Stimulated activated CD8-positive, alpha-beta memory T cell treated with anti-CD3 and anti-CD28 coated beads, Interleukin-12 subunit alpha, Interleukin-12 subunit beta, amount 100 ng/mL, for 24 hours (primary cell): ENCODE data around the gene PPIF.
"Not testable (repeated sequence)": the region's sequence is repeated elsewhere in the genome, so short reads cannot be mapped to it uniquely, and the experiment has no call there.

ENCODE experiments used
- DNase-seq: peaks from one replicate; pipeline ENCODE4 v3.0.0-alpha.2; 2020; ENCODE audit errors: extremely low read depth

The PPIF gene

GRCh38 chr10:79331709-79332108 lies 15.6 kb upstream of the PPIF start:
- peak; percentile 73 for DNase-seq

- DNase-seq, result not testable (repeated sequence)
Observed at GRCh38 chr10:79332610-79333315, 14.5 kb upstream of the PPIF start.

DNA sequence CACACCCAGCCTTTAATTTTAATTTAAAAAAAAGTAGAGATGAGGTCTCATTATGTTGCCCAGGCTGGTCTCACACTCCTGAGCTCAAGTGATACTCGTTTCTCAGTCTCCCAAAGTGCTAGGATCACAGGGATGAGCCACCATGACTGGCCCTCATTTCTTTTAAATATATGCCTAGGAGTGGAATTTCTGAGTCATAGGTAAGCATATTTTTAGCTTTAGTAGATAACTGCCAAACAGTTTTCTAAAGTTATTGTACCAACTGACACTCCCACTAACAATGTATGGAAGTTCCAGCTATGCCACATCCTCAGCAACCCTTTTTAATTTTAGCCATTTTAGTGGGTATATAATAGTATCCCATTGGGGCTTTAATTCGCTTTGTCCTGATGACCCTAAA lies 13.8 kb upstream of the PPIF start:
- no peak for DNase-seq

DNA sequence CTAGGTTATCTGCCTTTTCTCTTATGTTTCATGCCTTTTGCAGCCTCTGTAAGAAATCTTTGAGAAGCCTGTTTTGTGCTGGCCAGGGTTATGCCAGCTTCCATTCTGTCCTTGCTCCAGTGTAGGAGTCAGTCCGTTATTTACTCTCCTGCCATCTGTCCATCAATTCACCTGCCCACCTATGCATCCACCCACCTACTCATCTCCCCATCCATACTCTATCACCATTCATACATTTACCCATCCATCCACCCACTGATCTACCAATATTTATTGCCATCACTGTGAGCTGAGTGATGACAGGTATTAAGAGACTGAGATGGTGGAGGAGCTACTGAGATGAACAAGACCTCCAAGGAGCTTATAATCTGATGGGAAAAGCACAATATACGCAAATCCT lies 12.7 kb upstream of the PPIF start:
- no peak for DNase-seq

GRCh38 chr10:79335094-79335469 lies 12.2 kb upstream of the PPIF start:
- no peak for DNase-seq

DNA sequence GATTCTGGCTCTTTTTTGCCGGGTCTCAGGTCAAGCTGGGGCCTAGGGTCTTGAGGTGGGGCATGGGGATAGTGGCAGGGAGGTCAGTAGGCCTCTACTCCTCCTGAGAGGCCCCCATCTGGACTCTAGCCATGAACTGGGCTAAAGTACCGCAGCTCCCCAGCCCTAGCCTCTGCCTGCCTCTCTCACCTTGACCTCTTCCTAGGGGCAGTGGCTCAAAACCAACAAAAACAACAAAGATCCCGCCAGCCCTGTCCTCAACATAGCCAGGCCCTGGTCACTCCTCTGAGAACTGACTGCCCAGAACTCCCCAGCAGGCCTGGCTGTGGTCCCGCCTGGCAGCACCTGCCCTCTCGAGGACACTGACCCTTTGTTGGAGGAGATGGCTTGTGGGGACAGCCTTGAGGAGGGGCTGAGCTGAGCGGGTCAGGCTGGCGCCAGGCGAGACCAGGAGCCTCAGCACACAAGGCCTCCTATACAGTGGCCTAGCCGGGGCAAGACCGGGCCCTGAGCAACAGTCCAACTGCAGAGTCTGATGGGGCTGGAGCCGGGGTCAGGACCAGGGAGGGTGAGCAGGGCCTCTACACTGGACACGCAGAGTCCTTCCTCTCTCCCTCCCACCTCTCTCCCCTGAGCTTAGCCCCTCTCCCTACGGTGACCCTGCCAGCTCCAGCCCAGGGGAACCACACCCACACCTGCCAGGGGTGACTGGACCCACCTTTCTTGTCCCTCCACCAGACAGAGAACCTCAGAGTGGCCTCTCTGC lies 11.6 kb upstream of the PPIF start:
- DNase-seq, result no peak

GRCh38 chr10:79336276-79336675 lies 11.0 kb upstream of the PPIF start:
- no peak for DNase-seq

DNA sequence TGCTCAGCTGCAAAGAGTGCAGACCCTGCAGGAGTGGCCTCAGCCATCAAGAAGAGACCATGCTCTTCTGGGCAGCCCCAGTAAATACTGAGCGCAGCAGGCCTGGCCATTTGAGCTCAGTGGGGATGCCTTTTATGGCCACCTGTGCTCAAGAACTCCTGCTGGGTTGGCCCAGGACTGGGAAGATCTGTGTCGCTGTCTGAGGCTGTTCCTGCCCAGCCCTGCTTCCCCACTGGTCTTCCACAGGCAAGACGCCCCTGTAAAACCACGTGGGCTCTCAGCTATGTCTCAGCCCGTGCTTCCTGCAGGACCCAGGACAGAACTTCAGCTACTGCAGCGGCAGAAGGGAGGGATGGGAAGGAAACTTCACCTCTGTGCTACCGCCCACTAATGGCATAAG lies 10.5 kb upstream of the PPIF start:
- no peak for DNase-seq

DNA sequence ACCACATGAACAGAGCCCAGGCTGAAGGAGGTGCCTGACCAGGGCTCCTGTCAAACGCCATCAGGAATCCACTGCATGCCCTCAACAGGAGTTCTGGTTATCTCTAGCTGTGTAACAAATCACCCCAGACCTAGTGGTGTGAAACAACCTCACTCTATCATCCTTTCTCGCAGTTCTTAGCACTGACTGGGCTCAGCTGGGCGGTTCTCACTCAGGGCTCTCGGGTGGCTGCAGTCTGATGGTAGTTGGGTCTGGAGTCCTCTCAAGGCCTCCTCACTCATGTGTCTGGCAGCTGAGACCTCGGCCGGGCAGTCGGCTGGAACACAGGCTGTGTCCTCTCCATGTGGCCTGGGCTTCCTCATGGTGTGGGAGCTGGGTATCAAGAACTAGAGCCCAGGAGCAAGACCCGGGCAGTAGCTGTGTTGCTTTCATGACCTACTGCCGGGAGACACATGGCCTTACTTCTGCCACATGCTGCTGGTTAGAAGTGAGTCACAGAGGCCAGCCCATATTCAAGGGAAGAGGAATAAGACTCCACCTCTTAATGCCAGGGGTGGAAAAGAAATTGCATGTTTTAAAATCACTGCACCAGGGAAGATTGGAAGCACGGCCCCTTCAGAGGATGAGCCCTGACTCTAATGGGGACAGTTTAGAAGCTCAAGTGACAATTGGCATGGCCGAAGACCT lies 9.3 kb upstream of the PPIF start:
- not testable (repeated sequence) for DNase-seq

DNA sequence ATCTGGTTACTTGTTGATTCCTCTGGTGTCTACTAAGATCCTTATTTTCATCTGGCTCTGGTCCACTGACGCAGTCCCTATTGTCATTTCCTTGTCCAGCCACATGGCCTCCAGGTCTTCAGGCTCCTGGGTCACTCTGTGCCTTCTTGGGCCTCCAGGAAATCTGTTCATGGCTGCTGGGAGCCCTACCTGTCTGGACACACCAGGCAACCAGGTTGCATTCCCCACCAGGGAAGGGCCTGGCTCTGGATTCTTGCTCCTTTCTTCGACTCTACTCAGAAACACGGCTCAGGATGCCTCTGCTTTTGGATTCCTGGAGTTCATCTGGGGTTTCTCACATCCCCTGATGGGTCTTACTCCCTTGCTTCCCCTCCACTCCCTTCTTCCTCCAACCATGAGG lies 8.0 kb upstream of the PPIF start:
- no peak for DNase-seq

DNA sequence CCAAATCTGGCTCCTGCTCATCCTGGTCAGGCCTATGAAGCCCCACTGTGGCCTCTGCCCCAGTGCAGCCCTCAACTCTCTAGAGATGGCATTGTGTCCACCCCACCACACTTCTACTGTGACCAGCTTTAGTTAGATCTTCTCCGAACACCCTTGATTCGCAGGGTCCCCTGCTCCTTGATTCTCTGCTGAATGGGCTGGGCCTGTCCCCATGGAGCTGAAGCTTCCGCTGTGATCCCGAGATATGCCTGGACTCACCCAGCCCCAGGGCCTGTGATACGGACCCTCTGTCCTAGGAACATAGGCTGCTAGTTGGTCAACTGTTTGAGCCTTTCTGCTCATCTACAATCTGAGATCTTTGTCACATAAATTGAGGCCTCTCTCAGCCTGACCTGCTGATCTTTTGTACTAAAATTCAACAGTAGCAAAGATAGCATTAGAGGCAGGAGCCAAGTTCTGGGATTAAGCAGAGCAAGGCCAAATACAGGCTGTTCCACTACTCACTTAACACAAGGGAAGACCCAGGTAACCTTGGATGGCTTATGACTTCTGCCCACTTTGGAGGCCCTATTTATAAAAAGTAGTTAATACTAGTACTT lies 6.5 kb upstream of the PPIF start:
- no peak for DNase-seq

DNA sequence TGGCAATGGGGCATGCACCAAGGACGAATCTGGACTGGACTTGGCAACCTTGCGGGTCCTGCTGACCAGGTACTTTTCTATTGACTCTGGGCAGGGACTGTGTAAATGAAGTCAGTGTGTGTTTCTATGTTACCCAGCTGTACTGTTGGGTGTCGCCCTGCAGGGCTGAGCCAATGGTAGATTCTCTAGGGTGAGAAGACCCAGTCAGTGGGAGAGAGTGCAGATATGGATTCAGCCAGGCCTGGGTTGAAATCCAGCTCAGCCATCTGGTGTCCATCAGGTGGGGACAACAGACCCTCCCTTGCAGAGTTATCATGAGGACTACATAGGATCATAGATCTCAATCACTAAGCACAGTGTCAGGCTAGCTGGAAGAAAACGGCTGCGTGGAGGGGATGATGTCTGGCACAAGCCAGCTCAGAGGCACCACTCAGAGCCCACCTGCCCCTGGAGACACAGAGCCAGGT lies 4.9 kb upstream of the PPIF start:
- no peak for DNase-seq

- no peak for DNase-seq
Observed at GRCh38 chr10:79342811-79343561, 4.3 kb upstream of the PPIF start.

- no peak for DNase-seq
Observed at GRCh38 chr10:79344502-79345195, 2.6 kb upstream of the PPIF start.

GRCh38 chr10:79345241-79346011 lies 1.8 kb upstream of the PPIF start:
- no peak for DNase-seq

DNA sequence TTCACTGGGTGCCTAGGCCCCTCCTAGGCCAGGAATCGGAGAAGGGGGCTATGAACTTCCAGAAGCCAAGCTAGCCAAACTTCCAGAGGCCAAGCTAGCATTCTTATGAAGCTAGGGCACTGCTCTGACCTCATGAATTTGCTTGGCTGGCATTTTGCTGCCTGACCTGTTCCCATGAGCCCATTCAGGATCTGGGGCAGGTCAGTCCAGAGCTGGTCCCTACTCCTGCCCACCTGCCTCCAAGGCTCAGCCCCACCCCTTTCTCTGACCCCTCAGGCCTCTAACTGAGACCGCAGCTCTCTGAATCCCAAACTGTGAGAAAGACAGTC lies 1.3 kb upstream of the PPIF start:
- no peak for DNase-seq

GRCh38 chr10:79346388-79347225 lies 662 bp upstream of the PPIF start:
- no peak for DNase-seq

GRCh38 chr10:79347894-79348639 lies 798 bp downstream of the PPIF start:
- DNase-seq, result peak; percentile 61

DNA sequence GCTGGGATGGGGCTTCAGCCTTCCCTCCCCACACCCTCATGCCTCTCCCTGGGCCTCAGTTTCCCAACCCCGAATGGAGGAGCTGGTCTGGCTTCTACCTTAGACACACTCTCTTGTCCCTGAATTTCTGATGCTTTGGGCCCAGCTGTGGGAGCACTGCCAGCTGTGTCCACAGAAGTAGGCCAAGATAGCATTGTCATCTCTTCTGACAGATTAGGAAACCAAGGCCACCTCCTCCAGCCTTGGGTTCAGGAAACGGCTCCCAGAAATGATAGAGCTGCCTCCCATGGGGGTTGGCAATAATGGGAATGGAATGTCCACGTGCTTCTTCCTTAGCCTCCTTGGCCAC lies 1.3 kb downstream of the PPIF start:
- no peak for DNase-seq
